SK-N-SH (cell line): Measurements from ENCODE around the gene WDR87. TPM values are rescaled to one million over a fixed set of nuclear protein-coding genes. Genes with fewer than 3 reads are reported as not detected.

ENCODE experiments used
- CTCF ChIA-PET: fragments of 300-600, 350-600 bp; formaldehyde crosslinking; extraction: SDS; loops from one replicate; lab custom pipeline; 2021; lab: Yijun Ruan, JAX
- POLR2A ChIA-PET: fragments of 350-600 bp; sonication (Branson Sonifier 250); formaldehyde crosslinking; extraction: SDS; loops from one replicate; lab custom pipeline; 2020; ENCODE audit warnings: antibody characterized with exemption, inconsistent platforms; lab: Yijun Ruan, JAX
- DNase-seq: peaks from one replicate; pipeline ENCODE4 v3.0.0; 2012
- H2AFZ ChIP-seq: fragments of 200-600 bp; sonication (generic); 2 replicates; pipeline ENCODE4 v1.8.1; 2016; ENCODE audit warnings: antibody characterized with exemption, mild to moderate bottlenecking, low read depth
- H3F3A ChIP-seq: fragments of 200-600 bp; sonication (generic); replicated peaks from 2 replicates; pipeline ENCODE3; 2016; ENCODE audit warnings: antibody characterized with exemption, mild to moderate bottlenecking; ENCODE audit not compliant: insufficient read depth
- H3K27ac ChIP-seq, 2 experiments: fragments of 200-500 bp in 1 of 2; fragments of 200-600 bp in 1 of 2; sonication (Bioruptor generic) in 1 of 2; sonication (generic), shearing (Covaris generic) in 1 of 2; 2 replicates each; pipeline versions ENCODE4 v1.5.1 to v1.6.1; 2014 to 2016; ENCODE audit warnings: low read depth in 2 of 2, inconsistent platforms in 1 of 2, low read length in 1 of 2, mild to moderate bottlenecking in 1 of 2, mixed read lengths in 1 of 2
- H3K27me3 ChIP-seq: fragments of 200-600 bp; sonication (generic), shearing (Covaris generic); 2 replicates; pipeline ENCODE4 v1.6.1; 2016; ENCODE audit warnings: mixed run types; ENCODE audit not compliant: insufficient read depth
- H3K36me3 ChIP-seq, 2 experiments: fragments of 200-500 bp in 1 of 2; fragments of 200-600 bp in 1 of 2; sonication (Bioruptor generic) in 1 of 2; sonication (generic) in 1 of 2; replicated peaks in 1 of 2; 2 replicates each; pipeline versions ENCODE3 to v1.5.1; 2014 to 2016; ENCODE audit warnings: low read length in 1 of 2, mild to moderate bottlenecking in 1 of 2; ENCODE audit not compliant: insufficient read depth in 2 of 2, control insufficient read depth in 1 of 2
- H3K4me1 ChIP-seq, 2 experiments: fragments of 200-500 bp in 1 of 2; fragments of 200-600 bp in 1 of 2; sonication (Bioruptor generic) in 1 of 2; sonication (generic), shearing (Covaris generic) in 1 of 2; 2 replicates each; pipeline versions ENCODE4 v1.5.1 to v1.6.1; 2014 to 2016; ENCODE audit warnings: low read depth in 1 of 2, low read length in 1 of 2, mixed run types in 1 of 2; ENCODE audit not compliant: insufficient read depth in 2 of 2, control insufficient read depth in 1 of 2
- H3K4me2 ChIP-seq: fragments of 200-600 bp; sonication (generic), shearing (Covaris generic); 2 replicates; pipeline ENCODE4 v1.6.1; 2017; ENCODE audit warnings: mixed run types
- H3K4me3 ChIP-seq, 2 experiments: fragments of 200-500 bp in 1 of 2; fragments of 200-600 bp in 1 of 2; sonication (Bioruptor generic) in 1 of 2; sonication (generic), shearing (Covaris generic) in 1 of 2; 2 replicates each; pipeline versions ENCODE4 v1.5.1 to v1.8.1; 2014 to 2016; ENCODE audit warnings: low read depth in 2 of 2, inconsistent platforms in 1 of 2, low read length in 1 of 2, mild to moderate bottlenecking in 1 of 2, mixed read lengths in 1 of 2, moderate library complexity in 1 of 2
- H3K79me2 ChIP-seq: fragments of 200-600 bp; sonication (generic); 2 replicates; pipeline ENCODE4 v1.8.1; 2017; ENCODE audit warnings: mild to moderate bottlenecking; ENCODE audit not compliant: insufficient read depth
- H3K9ac ChIP-seq: fragments of 200-600 bp; sonication (generic); 2 replicates; pipeline ENCODE4 v1.6.1; 2017; ENCODE audit warnings: mixed run types
- H3K9me2 ChIP-seq: fragments of 200-600 bp; sonication (generic); 2 replicates; pipeline ENCODE4 v1.6.1; 2017; ENCODE audit warnings: mixed run types
- H3K9me3 ChIP-seq: fragments of 200-600 bp; sonication (generic); 2 replicates; pipeline ENCODE4 v1.6.1; 2017; ENCODE audit warnings: mixed run types, mild to moderate bottlenecking, moderate library complexity
- H4K20me1 ChIP-seq: fragments of 200-600 bp; sonication (generic); 2 replicates; pipeline ENCODE4 v1.6.1; 2017; ENCODE audit warnings: mild to moderate bottlenecking, mixed run types; ENCODE audit not compliant: insufficient read depth
- EP300 ChIP-seq, 2 experiments: IDR thresholded peaks; 2 replicates each; pipeline versions ENCODE4 v1.4.0 to v1.6.1; 2012; ENCODE audit warnings: borderline replicate concordance in 1 of 2, low read depth in 1 of 2, low read length in 1 of 2
- EZH2phosphoT487 ChIP-seq: fragments of 200-600 bp; sonication (generic); IDR thresholded peaks from 2 replicates; pipeline ENCODE4 v1.6.1; 2017; ENCODE audit warnings: low read depth, mixed run types, mild to moderate bottlenecking, antibody characterized with exemption, moderate library complexity, borderline replicate concordance
- FOSL2 ChIP-seq: IDR thresholded peaks from 2 replicates; pipeline ENCODE4 v1.4.0; 2012; ENCODE audit warnings: low read depth, mild to moderate bottlenecking, moderate library complexity, borderline replicate concordance
- GABPA ChIP-seq: IDR thresholded peaks from 2 replicates; pipeline ENCODE4 v1.4.0; 2012; ENCODE audit warnings: low read depth, mild to moderate bottlenecking
- JUND ChIP-seq: IDR thresholded peaks from 2 replicates; pipeline ENCODE4 v1.4.0; 2012
- NFIC ChIP-seq: IDR thresholded peaks from 2 replicates; pipeline ENCODE4 v1.4.0; 2012; ENCODE audit warnings: borderline replicate concordance
- NRF1 ChIP-seq: IDR thresholded peaks from 2 replicates; pipeline ENCODE4 v1.6.1; 2012; ENCODE audit warnings: low read depth, mild to moderate bottlenecking, low read length
- PBX3 ChIP-seq: IDR thresholded peaks from 2 replicates; pipeline ENCODE4; 2012
- RAD21 ChIP-seq: IDR thresholded peaks from 2 replicates; pipeline ENCODE4 v1.6.1; 2012; ENCODE audit warnings: mild to moderate bottlenecking, low read length
- RXRA ChIP-seq: IDR thresholded peaks from 2 replicates; pipeline ENCODE4 v1.4.0; 2012; ENCODE audit warnings: low read depth, mild to moderate bottlenecking, borderline replicate concordance
- SMC3 ChIP-seq: IDR thresholded peaks from 2 replicates; pipeline ENCODE4 v1.6.1; 2012; ENCODE audit warnings: low read depth, low read length, improper control_type of control experiment
- TCF12 ChIP-seq: IDR thresholded peaks from 2 replicates; pipeline ENCODE4 v1.4.0; 2012
- WGBS: methylation state at CpG from one replicate; pipeline ENCODE4 v1.1.6; 2017; ENCODE audit warnings: low lambda C conversion rate; 5-methylcytosine and 5-hydroxymethylcytosine counted together
- polyA plus RNA-seq, 3 experiments: library from polyadenylated mRNA; depleted of rRNA; stranded (reverse); fragments of >200 nt; gene quantifications; 2 replicates each; pipeline ENCODE4 v1.2.3, GENCODE V29; 2012
- TF ChIP-seq, protein P1 (sequence below): IDR thresholded peaks from 2 replicates; pipeline ENCODE4 v1.4.0; 2012; ENCODE audit warnings: low read depth

The WDR87 gene
- polyA plus RNA-seq, 1 of the 3 experiments (the other 2 are of a cell fraction) = not detected

DNA sequence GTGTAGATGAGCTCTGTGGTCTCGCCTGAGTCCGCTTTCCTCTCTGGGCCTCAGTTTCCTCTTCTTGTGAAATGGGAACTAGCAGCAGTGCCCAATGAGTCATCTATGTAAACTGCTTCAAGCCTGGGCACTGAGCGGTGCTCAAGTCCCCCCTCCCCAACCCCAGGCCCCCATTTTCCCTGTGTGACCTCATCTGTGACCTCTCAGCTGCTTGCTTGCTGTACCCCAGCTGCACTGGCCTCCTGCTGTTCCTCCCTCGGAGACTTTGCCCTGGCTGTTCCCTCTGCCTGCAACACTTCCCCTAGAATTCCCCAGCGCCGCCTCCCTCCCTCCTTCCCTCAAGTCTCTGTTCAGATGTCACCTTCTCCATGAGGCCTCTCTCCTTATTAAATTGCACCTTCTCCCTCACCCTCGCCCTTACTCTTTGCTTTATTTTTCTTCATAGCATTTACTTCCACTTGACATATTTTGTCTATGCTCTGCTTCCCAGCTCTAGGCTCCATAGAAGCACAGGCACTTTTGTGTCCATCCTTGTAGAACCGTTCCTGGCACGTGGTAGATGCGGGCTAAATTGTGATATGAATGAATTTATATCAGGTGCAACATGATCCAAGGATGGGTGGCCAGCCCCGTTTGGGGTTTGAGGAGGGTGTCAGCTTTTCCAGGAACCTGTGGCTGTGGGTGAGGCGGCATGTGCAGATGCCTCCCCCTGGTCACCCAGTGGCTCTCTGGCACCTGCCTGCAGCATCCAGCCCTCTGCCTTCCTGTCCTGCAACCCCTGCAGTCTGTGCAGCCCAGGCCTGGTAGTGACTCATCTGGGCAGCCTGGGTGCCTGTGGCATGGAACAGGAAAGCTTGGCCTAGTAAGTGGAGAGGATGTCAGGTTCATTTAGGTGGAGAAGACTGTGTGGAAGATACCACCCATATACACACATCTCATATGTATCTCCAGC, 26.9 kb upstream of the WDR87 start:
- H3K9ac ChIP-seq = no peak overlapping the region
- H3K27ac ChIP-seq = peak overlapping the region; percentile 48 to 60; a peak in 3 of 4 replicates
- peaks cover 6% of the 10 kb centered on the region; the same call in 1 of the 2 replicates for H3K9me3 ChIP-seq
- no peak overlapping the region for H3K4me3 ChIP-seq
- H3K36me3 ChIP-seq = peaks cover 0 to 15% of the 10 kb centered on the region in 2 experiments
- H3F3A ChIP-seq = peaks cover 23% of the 10 kb centered on the region
- H3K4me2 ChIP-seq = peak overlapping the region; percentile 55
- no peaks in the 10 kb centered on the region for H3K27me3 ChIP-seq
- peak; percentile 35 for DNase-seq
- POLR2A ChIA-PET = interaction anchor here (0.6 kb wide), 1 partner anchor 13 kb away, joined by 3 read pairs; no protein-coding TSS in a partner anchor
- H3K9me2 ChIP-seq = no peaks in the 10 kb centered on the region
- TF ChIP-seq SMC3 (0 out of 2 replicates have a peak, but pooled peaks have one; percentile 5), RAD21 (no peak), NRF1 (no peak), TCF12 (peak; percentile 78), EZH2phosphoT487 (no peak), JUND (peak; percentile 76; the same call in 1 of the 2 replicates), EP300 (IDR thresholded peaks at IDR 0.05; ENCODE audit: borderline replicate concordance in 1 of 2, low read depth in 1 of 2, low read length in 1 of 2) (peak in 1 of 2 experiments; percentile 61; a peak in 1 of 4 replicates), NFIC (peak; percentile 45; the same call in 1 of the 2 replicates), RXRA (no peak), GABPA (no peak), PBX3 (peak; percentile 80), FOSL2 (peak; percentile 87)
- TF ChIP-seq, protein P1, sequence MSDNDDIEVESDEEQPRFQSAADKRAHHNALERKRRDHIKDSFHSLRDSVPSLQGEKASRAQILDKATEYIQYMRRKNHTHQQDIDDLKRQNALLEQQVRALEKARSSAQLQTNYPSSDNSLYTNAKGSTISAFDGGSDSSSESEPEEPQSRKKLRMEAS = peak; percentile 22; the same call in 1 of the 2 replicates
- peaks cover 29% of the 10 kb centered on the region for H4K20me1 ChIP-seq
- 61% methylated on average over 12 of the region's 12 CpGs for WGBS
- CTCF ChIA-PET = interaction anchor here (1.2 to 1.7 kb wide), 3 partner anchors 11 to 31 kb away, joined by 3 to 9 read pairs (median 9); no protein-coding TSS in a partner anchor
- peaks cover 98% of the 10 kb centered on the region for H3K79me2 ChIP-seq
- no peak overlapping the region for H2AFZ ChIP-seq
- H3K4me1 ChIP-seq = peaks cover 11 to 17% of the 10 kb centered on the region in 2 experiments; a peak in 2 of 4 replicates
